A673 (cell line): ENCODE results near the gene FRMD4A. TPM values are rescaled to one million over a fixed set of nuclear protein-coding genes. Genes with fewer than 3 reads are reported as not detected.

ENCODE experiments used
- BruUV-seq: library from RNA; stranded (reverse); fragments of 400-500 nt; replicated peaks from 2 replicates; lab custom pipeline; 2021; lab: Mats Ljungman, UMichigan
- CTCF ChIA-PET: fragments of 300-600 bp; sonication (Branson Sonifier 250); formaldehyde crosslinking; loops from one replicate; lab custom pipeline; 2022; ENCODE audit warnings: antibody characterized with exemption; lab: Charles Lee
- POLR2A ChIA-PET: fragments of 300-600 bp; sonication (Branson Sonifier 250); formaldehyde crosslinking; loops from one replicate; lab custom pipeline; 2022; ENCODE audit warnings: antibody characterized with exemption; ENCODE audit not compliant: low non-redundant PET; lab: Charles Lee
- DNase-seq: peaks from one replicate; pipeline ENCODE4 v3.0.0-alpha.2; 2015; ENCODE audit warnings: low spot score
- H3K27ac ChIP-seq: fragments of 200-600 bp; sonication (generic); 2 replicates; pipeline ENCODE4 v1.5.1; 2016; ENCODE audit warnings: mixed run types, low read depth, mild to moderate bottlenecking, mixed read lengths, antibody characterized with exemption, low read length; ENCODE audit not compliant: poor library complexity, severe bottlenecking
- H3K27me3 ChIP-seq: fragments of 200-600 bp; sonication (generic); replicated peaks from 2 replicates; pipeline ENCODE4 v1.6.1; 2017; ENCODE audit warnings: mixed run types, low read depth, mild to moderate bottlenecking, mixed read lengths, antibody characterized with exemption, low read length; ENCODE audit not compliant: insufficient read depth, poor library complexity
- H3K36me3 ChIP-seq: fragments of 200-600 bp; sonication (generic); 2 replicates; pipeline ENCODE4 v1.6.1; 2016; ENCODE audit warnings: mixed run types, mild to moderate bottlenecking, mixed read lengths, antibody characterized with exemption, low read length; ENCODE audit not compliant: insufficient read depth, poor library complexity, severe bottlenecking
- H3K4me1 ChIP-seq: fragments of 200-600 bp; sonication (generic); 2 replicates; pipeline ENCODE4 v1.6.1; 2017; ENCODE audit warnings: mixed run types, mild to moderate bottlenecking, mixed read lengths, antibody characterized with exemption, low read length; ENCODE audit not compliant: insufficient read depth, poor library complexity, severe bottlenecking
- H3K4me3 ChIP-seq: fragments of 200-600 bp; sonication (generic); 2 replicates; pipeline ENCODE4 v1.5.1; 2016; ENCODE audit warnings: low read depth, mixed run types, mild to moderate bottlenecking, mixed read lengths, low read length; ENCODE audit not compliant: poor library complexity, severe bottlenecking
- H3K9me3 ChIP-seq: fragments of 200-600 bp; sonication (generic); 2 replicates; pipeline ENCODE4 v1.6.1; 2016; ENCODE audit warnings: mixed run types, low read depth, mild to moderate bottlenecking, mixed read lengths, antibody characterized with exemption, low read length; ENCODE audit not compliant: poor library complexity, severe bottlenecking
- CTCF ChIP-seq: fragments of 300-800, 200-600 bp; sonication (generic); conservative IDR thresholded peaks from 2 replicates; pipeline ENCODE4 v1.5.1; 2017; ENCODE audit warnings: low read depth, mild to moderate bottlenecking, antibody characterized with exemption, low read length, moderate library complexity, mixed read lengths
- EZH2 ChIP-seq: fragments of 200-600 bp; sonication (generic); IDR thresholded peaks from 2 replicates; pipeline ENCODE4 v1.6.1; 2017; ENCODE audit warnings: borderline replicate concordance, low read depth, mild to moderate bottlenecking, mixed read lengths, antibody characterized with exemption, low read length; ENCODE audit not compliant: poor library complexity, severe bottlenecking
- intact Hi-C: fragments of 100-400 bp; cut with micrococcal nuclease; formaldehyde crosslinking; loops from one replicate; pipeline ENCODE4 v1.10.0; 2022; ENCODE audit not compliant: unreplicated experiment
- total RNA-seq: library from RNA; stranded (reverse); gene quantifications from 2 replicates; pipeline ENCODE4 v1.2.3, GENCODE V29; 2021

The FRMD4A gene
- total RNA-seq, 1 experiment from 2014 or later, result 26.3 TPM

- POLR2A ChIA-PET, result no interaction called here
- Histone ChIP-seq H3K27ac (no peak overlapping the region), H3K9me3 (no peaks in the 10 kb centered on the region), H3K27me3 (peaks cover 21% of the 10 kb centered on the region), H3K4me1 (peaks cover 5% of the 10 kb centered on the region), H3K4me3 (no peak overlapping the region), H3K36me3 (no peaks in the 10 kb centered on the region)
- CTCF ChIA-PET, result no interaction called here
- no peak for DNase-seq
- no peak for TF ChIP-seq CTCF
- no peak for TF ChIP-seq EZH2
- intact Hi-C loops, result no loop called here
- BruUV-seq, result no TSS peak
Observed at GRCh38 chr10:14360961-14361360, 30.2 kb upstream of the FRMD4A start.

GRCh38 chr10:14360515-14360914 is 29.8 kb upstream of the FRMD4A start:
- no peak for TF ChIP-seq CTCF
- no peak for TF ChIP-seq EZH2
- Histone ChIP-seq H3K27me3 (peaks cover 25% of the 10 kb centered on the region), H3K9me3 (no peaks in the 10 kb centered on the region), H3K27ac (no peak overlapping the region), H3K4me1 (peaks cover 5% of the 10 kb centered on the region), H3K4me3 (no peak overlapping the region), H3K36me3 (no peaks in the 10 kb centered on the region)
- intact Hi-C loops, result no loop called here
- CTCF ChIA-PET, result no interaction called here
- DNase-seq, result no peak
- BruUV-seq, result no TSS peak
- POLR2A ChIA-PET, result no interaction called here

- Histone ChIP-seq H3K9me3 (no peaks in the 10 kb centered on the region), H3K27me3 (peaks cover 30% of the 10 kb centered on the region), H3K27ac (no peak overlapping the region), H3K4me1 (peaks cover 5% of the 10 kb centered on the region), H3K4me3 (no peak overlapping the region), H3K36me3 (no peaks in the 10 kb centered on the region)
- no TSS peak for BruUV-seq
- TF ChIP-seq EZH2, result no peak
- no peak for TF ChIP-seq CTCF
- CTCF ChIA-PET, result no interaction called here
- intact Hi-C loops, result no loop called here
- POLR2A ChIA-PET, result no interaction called here
- no peak for DNase-seq
Observed at GRCh38 chr10:14358886-14359573, 28.3 kb upstream of the FRMD4A start.
